Epithelial cell of proximal tubule (primary cell): ENCODE data around the gene CLNK. TPM values are rescaled to one million over a fixed set of nuclear protein-coding genes. Genes with fewer than 3 reads are reported as not detected.
A peak's percentile ranks its signal among the peaks of the same experiment; 100 is the strongest.

Source experiments
- DNase-seq: peaks from one replicate; pipeline ENCODE4 v3.0.0-alpha.2; 2011; ENCODE audit warnings: low read depth
- H3K4me3 ChIP-seq: 2 replicates; pipeline ENCODE4 v1.5.1; 2011; ENCODE audit warnings: low read depth, mild to moderate bottlenecking, low read length
- CTCF ChIP-seq: conservative IDR thresholded peaks from 2 replicates; pipeline ENCODE4 v1.5.1; 2012; ENCODE audit warnings: low read depth, mild to moderate bottlenecking, low read length
- total RNA-seq: library from RNA; depleted of rRNA; stranded (reverse); fragments of >200 nt; gene quantifications from 2 replicates; pipeline ENCODE4 v1.2.3, GENCODE V29; 2015

CLNK gene
- total RNA-seq, 1 donor from 2014 or later, result not detected

GRCh38 chr4:10587697-10588096 lies 96.9 kb downstream of the CLNK start:
- no peak overlapping the region for H3K4me3 ChIP-seq
- TF ChIP-seq CTCF, result no peak
- no peak for DNase-seq

GRCh38 chr4:10587296-10587695 lies 97.3 kb downstream of the CLNK start:
- TF ChIP-seq CTCF, result no peak
- no peak for DNase-seq
- no peak overlapping the region for H3K4me3 ChIP-seq

GRCh38 chr4:10584042-10584441 lies 100.5 kb downstream of the CLNK start:
- peak overlapping the region; percentile 39 for H3K4me3 ChIP-seq
- TF ChIP-seq CTCF, result no peak
- DNase-seq, result peak; percentile 36

- TF ChIP-seq CTCF, result no peak
- no peak overlapping the region for H3K4me3 ChIP-seq
- DNase-seq, result no peak
Observed at GRCh38 chr4:10582951-10583350, 101.6 kb downstream of the CLNK start.

- DNase-seq, result no peak
- TF ChIP-seq CTCF, result peak; percentile 96
- H3K4me3 ChIP-seq, result no peak overlapping the region
Observed at GRCh38 chr4:10582059-10582686, 102.4 kb downstream of the CLNK start.

GRCh38 chr4:10581022-10581421 lies 103.5 kb downstream of the CLNK start:
- H3K4me3 ChIP-seq, result no peak overlapping the region
- DNase-seq, result no peak
- TF ChIP-seq CTCF, result no peak

- DNase-seq, result no peak
- no peak overlapping the region for H3K4me3 ChIP-seq
- TF ChIP-seq CTCF, result no peak
Observed at GRCh38 chr4:10579648-10580047, 104.9 kb downstream of the CLNK start.
